Stimulated activated CD8-positive, alpha-beta memory T cell treated with anti-CD3 and anti-CD28 coated beads, Interleukin-4, amount 100 ng/mL, for 48 hours (primary cell): ENCODE results near the gene ZW10.
"Not testable (repeated sequence)": the region's sequence is repeated elsewhere in the genome, so short reads cannot be mapped to it uniquely, and the experiment has no call there.

Experiments used
- DNase-seq: peaks from one replicate; pipeline ENCODE4 v3.0.0-alpha.2; 2020

Gene ZW10

GRCh38 chr11:113736323-113736722 is 37.2 kb downstream of the ZW10 start:
- no peak for DNase-seq

DNA sequence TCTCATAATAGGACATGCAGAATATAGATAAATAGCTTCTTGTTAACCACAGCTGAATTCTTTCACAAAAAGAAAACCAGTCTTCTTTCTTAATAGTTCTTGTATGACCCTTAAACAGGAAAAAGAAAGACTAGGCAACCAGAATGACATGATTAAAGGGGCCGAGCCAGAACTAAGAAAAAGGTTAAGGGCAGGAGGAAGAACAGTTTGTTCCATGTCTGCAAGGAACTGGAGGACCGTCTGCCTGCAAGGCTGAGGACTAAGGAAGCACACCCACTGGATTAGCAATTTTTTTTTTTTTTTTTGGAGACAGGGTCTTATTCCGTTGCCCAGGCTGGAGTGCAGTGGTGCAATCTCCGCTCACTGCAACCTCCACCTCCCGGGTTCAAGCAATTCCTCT is 41.4 kb downstream of the ZW10 start:
- DNase-seq: no peak

DNA sequence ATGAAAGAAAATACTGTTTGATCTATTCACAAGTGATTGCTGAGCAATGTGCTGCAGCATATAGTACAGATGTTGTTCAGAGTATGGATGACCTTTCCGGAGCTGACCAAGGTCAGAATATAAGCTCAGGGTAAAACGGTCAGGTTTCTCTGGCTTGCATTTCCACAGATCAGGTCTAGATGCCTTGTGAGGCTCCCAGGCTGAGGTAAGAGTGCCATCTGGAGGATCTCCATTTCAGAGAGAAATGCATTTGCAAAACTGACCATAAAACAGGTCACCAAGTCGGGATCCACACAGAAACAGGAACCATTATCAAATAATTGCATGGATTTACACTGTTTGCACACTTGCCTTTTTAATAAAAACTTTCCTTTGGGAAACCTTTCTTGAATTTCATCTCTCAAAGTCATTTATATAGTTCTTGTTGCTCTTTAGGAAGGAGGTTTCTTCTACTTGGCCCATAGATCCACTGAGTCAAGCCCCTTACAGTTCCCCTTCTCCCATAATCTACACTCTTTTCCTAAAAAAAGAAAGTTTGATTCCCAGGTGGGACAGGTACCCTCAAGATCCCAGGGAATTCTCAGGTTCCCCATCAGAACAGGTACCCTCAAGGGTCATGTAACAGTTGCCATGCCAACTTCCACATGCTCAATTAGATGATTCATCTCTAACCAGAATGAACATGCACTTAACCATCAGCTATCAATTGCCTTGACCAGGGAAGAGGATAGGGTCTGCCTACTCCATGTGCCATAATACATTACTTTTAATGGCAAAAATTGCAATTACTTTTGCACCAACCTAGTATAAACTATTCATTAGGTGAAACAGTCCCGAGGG is 42.4 kb downstream of the ZW10 start:
- no peak for DNase-seq

GRCh38 chr11:113729456-113729855 is 44.0 kb downstream of the ZW10 start:
- no peak for DNase-seq

DNA sequence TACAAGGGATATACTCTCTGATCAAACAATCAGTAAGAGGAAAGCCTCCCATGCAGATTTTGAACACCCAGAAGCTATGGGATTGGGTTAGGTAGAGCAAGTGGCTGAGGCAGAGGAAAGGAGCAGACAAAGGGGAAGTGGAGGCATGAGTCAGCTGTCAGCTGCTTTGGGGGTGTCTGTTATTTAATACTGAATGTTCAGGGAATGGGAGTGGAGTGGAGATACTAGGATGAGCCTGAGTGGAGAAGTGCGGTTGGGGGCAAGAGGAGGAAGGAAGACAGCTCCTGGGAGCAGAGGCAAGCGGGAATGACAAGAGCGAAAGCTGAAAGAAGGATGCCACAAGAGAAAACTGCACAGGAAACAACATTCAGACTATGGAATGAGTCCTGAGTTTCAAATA is 44.7 kb downstream of the ZW10 start:
- no peak for DNase-seq

DNA sequence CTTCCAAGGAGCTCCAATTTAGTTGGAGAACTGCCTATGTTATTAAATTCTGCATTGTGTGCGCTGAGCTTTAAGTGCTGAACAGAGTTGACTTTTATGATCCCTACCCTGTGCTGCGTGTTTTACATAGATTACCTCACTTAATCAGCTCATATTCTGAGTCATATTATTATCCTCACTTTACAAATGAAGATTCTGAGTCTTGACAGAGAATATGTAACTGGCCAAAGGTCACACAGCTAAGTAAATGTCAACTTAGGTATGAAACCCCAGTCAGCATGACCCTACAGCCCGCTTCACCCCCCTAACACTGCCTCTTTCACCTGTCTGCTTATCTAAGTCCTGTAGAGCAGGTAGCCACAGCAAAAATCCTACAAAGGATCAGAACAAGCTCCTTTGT is 47.6 kb downstream of the ZW10 start:
- no peak for DNase-seq

GRCh38 chr11:113725407-113725806 is 48.1 kb downstream of the ZW10 start:
- no peak for DNase-seq

- DNase-seq: no peak
Measured at GRCh38 chr11:113724778-113725177, 48.7 kb downstream of the ZW10 start.

DNA sequence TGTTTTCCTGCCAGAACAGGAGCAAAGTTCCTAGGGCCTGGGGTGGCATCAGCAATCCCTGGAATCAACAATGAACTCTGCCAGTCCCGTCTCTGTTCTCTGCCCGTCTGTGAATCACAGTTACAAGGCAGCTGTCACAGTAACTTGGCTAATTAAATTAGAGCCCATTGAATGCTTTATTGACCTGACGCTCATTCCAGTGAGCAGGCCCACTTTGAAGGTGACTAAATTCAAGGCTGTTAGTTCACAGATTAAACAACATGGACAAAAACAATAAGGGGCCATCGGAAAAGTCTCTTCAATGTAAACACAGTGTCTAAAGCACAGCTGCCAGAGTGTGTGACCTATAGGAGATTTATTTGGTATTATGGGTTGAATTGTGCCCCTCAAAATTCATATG is 49.7 kb downstream of the ZW10 start:
- DNase-seq: no peak

GRCh38 chr11:113722934-113723333 is 50.6 kb downstream of the ZW10 start:
- DNase-seq: no peak

DNA sequence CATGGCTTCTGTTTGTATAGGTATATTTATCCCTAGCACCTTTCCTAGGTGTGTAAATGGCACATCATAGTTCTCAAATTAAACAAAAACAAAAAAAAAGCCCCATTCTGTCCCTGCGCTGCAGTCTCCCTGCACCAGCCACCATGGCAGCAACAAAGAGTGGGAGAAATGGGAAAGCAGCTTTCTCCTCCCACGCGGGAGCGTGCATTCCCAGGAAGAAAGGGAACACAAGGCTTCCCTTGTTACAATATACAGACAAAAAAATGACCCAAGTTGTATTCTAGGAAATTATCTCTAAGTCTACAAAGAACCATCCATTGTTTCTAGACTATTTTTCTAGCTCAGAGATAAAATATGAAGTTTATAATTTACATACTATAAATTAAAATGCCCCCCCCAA is 51.3 kb downstream of the ZW10 start:
- DNase-seq: no peak

- DNase-seq: no peak
Measured at GRCh38 chr11:113721462-113722066, 51.9 kb downstream of the ZW10 start.

- not testable (repeated sequence) for DNase-seq
Measured at GRCh38 chr11:113720478-113720877, 53.0 kb downstream of the ZW10 start.

DNA sequence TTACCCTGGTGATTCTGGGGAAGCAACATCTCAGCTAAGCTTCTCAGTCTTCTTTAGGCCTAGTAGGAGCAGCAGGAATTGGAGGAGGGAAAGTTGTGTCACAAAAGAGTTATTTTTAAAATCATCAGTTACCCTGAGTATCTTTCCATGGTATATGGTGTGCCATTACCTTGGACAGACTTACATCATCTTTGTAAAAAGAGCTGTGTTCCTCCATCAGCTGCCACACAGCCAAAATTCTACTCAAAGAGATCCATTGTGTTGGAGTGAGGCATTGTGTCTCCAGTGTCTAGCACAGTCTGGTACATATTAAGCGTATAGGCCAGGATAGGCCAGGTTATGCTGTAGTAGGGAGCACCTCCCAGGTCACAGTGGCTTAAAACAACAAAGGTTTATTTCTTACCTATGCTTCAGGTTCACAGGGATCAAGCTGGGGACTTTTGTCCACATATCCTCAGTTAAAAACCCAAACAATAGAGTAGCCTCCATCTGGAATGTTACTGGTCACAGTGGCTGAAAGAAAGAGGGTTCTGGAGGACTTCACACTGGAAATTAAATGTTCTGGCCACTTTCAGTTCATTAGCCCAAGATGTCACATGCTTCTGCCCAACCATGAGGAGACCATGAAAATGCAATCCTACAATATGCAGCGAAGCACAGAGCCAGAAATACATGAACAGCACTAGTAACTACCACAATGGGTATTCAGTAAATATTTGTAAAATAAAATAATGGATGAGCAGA is 57.4 kb downstream of the ZW10 start:
- no peak for DNase-seq

GRCh38 chr11:113715273-113715672 is 58.2 kb downstream of the ZW10 start:
- no peak for DNase-seq

GRCh38 chr11:113710989-113711388 is 62.5 kb downstream of the ZW10 start:
- no peak for DNase-seq

- no peak for DNase-seq
Measured at GRCh38 chr11:113705871-113706655, 67.4 kb downstream of the ZW10 start, which contains the start of gene TMPRSS5. Gene TMPRSS5, minus strand, starts transcription at chr11:113706308. Its CDS starts 84 bp downstream, at chr11:113706224.

DNA sequence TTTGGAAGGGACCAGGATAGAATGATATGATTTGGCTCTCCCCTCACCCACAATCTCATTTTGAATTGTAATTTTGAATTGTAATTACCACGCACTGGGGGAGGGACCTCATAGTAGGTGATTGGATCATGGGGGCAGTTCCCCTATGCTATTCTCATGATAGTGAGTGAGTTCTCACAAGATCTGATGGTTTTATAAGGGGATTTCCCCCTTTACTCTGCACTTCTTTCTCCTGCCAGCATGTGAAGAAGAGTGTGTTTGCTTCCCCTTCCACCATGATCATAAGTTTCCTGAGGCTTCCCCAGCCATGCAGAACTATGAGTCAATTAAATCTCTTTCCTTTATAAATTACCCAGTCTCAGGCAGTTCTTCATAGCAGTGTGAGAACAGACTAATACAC is 69.9 kb downstream of the ZW10 start:
- not testable (repeated sequence) for DNase-seq

GRCh38 chr11:113701491-113701890 is 72.0 kb downstream of the ZW10 start:
- no peak for DNase-seq

DNA sequence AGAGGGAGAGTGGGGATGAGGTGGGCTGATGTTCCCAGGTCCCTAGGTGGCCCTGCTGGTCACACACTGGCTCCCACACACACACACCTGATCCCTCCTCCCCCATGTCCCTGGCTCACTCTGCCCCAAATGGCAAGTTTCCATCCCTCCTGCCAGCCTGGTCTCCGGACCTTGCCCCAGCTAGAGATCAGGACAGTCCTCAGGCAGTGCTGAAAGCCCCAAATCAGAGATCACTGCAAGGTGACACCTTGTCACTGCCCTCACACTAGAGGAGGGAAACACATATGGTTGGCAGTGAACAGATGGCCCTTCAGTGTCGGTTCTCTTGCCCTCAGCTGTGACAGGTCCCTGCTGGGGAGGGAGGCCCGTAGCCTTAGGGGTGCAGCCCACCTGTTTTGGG is 75.0 kb downstream of the ZW10 start:
- no peak for DNase-seq

DNA sequence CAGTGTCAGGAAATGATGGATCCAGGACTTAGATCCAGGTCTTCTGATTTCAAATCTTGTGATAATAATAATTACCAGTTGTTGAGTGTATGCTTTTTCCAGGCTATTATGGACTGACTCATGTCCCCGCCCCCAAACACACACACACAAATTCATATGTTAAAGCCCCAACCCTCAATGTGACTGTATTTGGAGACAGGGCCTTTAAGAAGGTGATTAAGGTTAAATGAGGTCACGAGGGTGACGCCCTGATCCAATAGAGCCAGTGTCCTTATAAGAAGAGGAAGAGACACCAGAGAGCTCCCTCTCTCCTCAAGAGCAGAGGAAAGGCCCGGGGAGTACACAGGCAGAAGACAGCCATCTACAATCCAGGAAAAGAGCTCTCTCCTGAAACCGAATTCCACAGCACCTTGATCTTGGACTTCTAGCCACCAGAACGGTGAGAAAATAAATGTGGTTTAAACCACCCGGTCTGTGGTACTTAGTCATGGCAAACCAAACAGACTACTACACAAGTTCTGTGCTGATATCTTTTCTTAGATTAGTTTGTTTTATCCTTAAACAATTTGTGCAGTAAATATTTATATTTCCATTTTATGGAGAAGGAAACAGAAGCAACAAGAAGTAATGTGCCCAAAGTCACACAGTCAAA is 75.6 kb downstream of the ZW10 start:
- no peak for DNase-seq

- DNase-seq: no peak
Measured at GRCh38 chr11:113697111-113697510, 76.4 kb downstream of the ZW10 start.
